Fibroblast of lung (primary cell): ENCODE measurements around the gene TGFBR2. TPM values are rescaled to one million over a fixed set of nuclear protein-coding genes. Genes with fewer than 3 reads are reported as not detected.

Experiments
- DNase-seq, 2 donors: peaks; one replicate each; pipeline versions ENCODE4 v3.0.0 to v3.0.0-alpha.2; 2010; ENCODE audit warnings: low read depth in 2 of 2
- H2AFZ ChIP-seq: 2 replicates; pipeline ENCODE4 v1.5.1; 2012; ENCODE audit warnings: low read length, control low read depth, inconsistent platforms
- H3K27ac ChIP-seq: 2 replicates; pipeline ENCODE4 v1.5.1; 2011; ENCODE audit warnings: low read length, control low read depth; ENCODE audit not compliant: insufficient read depth
- H3K27me3 ChIP-seq: 2 replicates; pipeline ENCODE4 v1.5.1; 2011; ENCODE audit warnings: mild to moderate bottlenecking, low read length; ENCODE audit not compliant: control insufficient read depth, insufficient read depth
- H3K36me3 ChIP-seq: 2 replicates; pipeline ENCODE4 v1.5.1; 2011; ENCODE audit warnings: low read length; ENCODE audit not compliant: control insufficient read depth, insufficient read depth
- H3K4me1 ChIP-seq: 2 replicates; pipeline ENCODE4 v1.5.1; 2011; ENCODE audit warnings: low read length; ENCODE audit not compliant: control insufficient read depth, insufficient read depth; ENCODE audit errors: extremely low read depth
- H3K4me2 ChIP-seq: 2 replicates; pipeline ENCODE4 v1.5.1; 2011; ENCODE audit warnings: low read length, control low read depth; ENCODE audit not compliant: insufficient read depth; ENCODE audit errors: extremely low read depth
- H3K4me3 ChIP-seq, 4 experiments: fragments of 200-600 bp in 1 of 4; sonication (generic) in 1 of 4; replicated peaks in 1 of 4; 2 replicates each; pipeline ENCODE4 v1.5.1; 2011 to 2016; ENCODE audit warnings: low read length in 4 of 4, low read depth in 3 of 4, mild to moderate bottlenecking in 3 of 4, control low read depth in 2 of 4, inconsistent platforms in 1 of 4, mixed read lengths in 1 of 4; ENCODE audit not compliant: insufficient read depth in 1 of 4; ENCODE audit errors: control extremely low read depth in 1 of 4
- H3K79me2 ChIP-seq: 2 replicates; pipeline ENCODE4 v1.5.1; 2012; ENCODE audit warnings: mild to moderate bottlenecking, low read length, inconsistent platforms; ENCODE audit not compliant: control insufficient read depth, insufficient read depth
- H3K9ac ChIP-seq: 2 replicates; pipeline ENCODE4 v1.5.1; 2011; ENCODE audit warnings: mild to moderate bottlenecking, low read length, control low read depth; ENCODE audit not compliant: insufficient read depth
- H3K9me3 ChIP-seq: 2 replicates; pipeline ENCODE4 v1.5.1; 2012; ENCODE audit warnings: low read depth, low read length; ENCODE audit not compliant: control insufficient read depth, insufficient read depth
- H4K20me1 ChIP-seq: 2 replicates; pipeline ENCODE4 v1.5.1; 2011; ENCODE audit warnings: low read length; ENCODE audit not compliant: control insufficient read depth, insufficient read depth; ENCODE audit errors: extremely low read depth
- EZH2 ChIP-seq: IDR thresholded peaks from 2 replicates; pipeline ENCODE4 v1.5.1; 2012; ENCODE audit warnings: low read length, control low read depth, mild to moderate bottlenecking; ENCODE audit errors: missing control alignments
- polyA plus RNA-seq, 2 donors: library from polyadenylated mRNA; depleted of rRNA in 1 of 2; stranded (reverse) in 1 of 2; unstranded in 1 of 2; fragments of >200 nt; gene quantifications; 2 replicates each; pipeline ENCODE4 v1.2.1, GENCODE V29; 2011 to 2012; ENCODE audit warnings: missing spikeins in 1 of 2
- total RNA-seq: library from RNA; depleted of rRNA; stranded (reverse); fragments of >200 nt; gene quantifications from 2 replicates; pipeline ENCODE4 v1.2.1, GENCODE V29; 2014
- TF ChIP-seq, protein P1 (sequence below), 2 donors: IDR thresholded peaks in 1 of 2; conservative IDR thresholded peaks in 1 of 2; 1 replicate in 1 of 2; 2 replicates in 1 of 2; pipeline ENCODE4 v1.5.1; 2011 to 2012; ENCODE audit warnings: low read length in 2 of 2, control low read depth in 1 of 2, inconsistent platforms in 1 of 2, low read depth in 1 of 2, mild to moderate bottlenecking in 1 of 2

The TGFBR2 gene
- total and polyA plus RNA-seq, 2 donors (not counting 1 experiment from before 2014, with no cell fraction given): 93.0 to 126 TPM

DNA sequence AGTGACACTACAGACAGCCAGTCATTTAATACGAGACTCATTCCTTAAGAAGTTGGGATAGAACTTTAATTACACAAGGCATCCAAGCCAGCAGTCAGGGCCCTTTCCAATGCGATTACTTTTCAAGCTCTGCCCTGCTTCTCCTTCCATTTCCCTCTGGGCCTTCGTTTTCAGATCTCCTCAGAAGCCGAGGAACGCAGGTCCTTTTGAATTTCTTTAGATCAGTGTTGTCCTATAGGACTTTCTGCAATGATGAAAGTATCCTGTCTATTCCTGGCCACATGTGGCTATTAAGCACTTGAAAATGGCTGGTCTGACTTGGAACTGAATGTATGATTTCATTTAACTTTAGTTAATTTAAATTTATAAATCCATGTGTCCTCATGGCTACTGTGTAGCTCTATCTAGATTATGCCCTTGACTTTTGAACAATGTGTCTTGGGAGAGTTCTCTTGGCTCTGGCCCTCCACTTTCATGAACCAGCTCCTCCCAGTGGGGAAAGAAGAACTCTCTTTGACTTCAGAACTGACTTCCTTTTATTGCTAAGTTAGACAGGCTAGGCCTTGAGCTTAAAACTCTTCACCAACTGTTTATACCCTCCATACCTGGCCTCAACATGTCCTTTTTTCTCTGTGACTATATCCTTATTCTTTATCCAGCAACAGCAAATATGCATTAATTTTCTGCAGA lies 22.6 kb downstream of the TGFBR2 start:
- Histone ChIP-seq H3K79me2 (peaks cover 64% of the 10 kb centered on the region), H2AFZ (no peak overlapping the region), H3K27me3 (no peaks in the 10 kb centered on the region), H4K20me1 (no peaks in the 10 kb centered on the region), H3K4me3 (no peak overlapping the region), H3K4me2 (no peak overlapping the region), H3K9me3 (no peaks in the 10 kb centered on the region), H3K27ac (no peak overlapping the region), H3K9ac (no peak overlapping the region), H3K36me3 (no peaks in the 10 kb centered on the region), H3K4me1 (peaks cover 9% of the 10 kb centered on the region)
- no peak for TF ChIP-seq EZH2
- TF ChIP-seq, protein P1, sequence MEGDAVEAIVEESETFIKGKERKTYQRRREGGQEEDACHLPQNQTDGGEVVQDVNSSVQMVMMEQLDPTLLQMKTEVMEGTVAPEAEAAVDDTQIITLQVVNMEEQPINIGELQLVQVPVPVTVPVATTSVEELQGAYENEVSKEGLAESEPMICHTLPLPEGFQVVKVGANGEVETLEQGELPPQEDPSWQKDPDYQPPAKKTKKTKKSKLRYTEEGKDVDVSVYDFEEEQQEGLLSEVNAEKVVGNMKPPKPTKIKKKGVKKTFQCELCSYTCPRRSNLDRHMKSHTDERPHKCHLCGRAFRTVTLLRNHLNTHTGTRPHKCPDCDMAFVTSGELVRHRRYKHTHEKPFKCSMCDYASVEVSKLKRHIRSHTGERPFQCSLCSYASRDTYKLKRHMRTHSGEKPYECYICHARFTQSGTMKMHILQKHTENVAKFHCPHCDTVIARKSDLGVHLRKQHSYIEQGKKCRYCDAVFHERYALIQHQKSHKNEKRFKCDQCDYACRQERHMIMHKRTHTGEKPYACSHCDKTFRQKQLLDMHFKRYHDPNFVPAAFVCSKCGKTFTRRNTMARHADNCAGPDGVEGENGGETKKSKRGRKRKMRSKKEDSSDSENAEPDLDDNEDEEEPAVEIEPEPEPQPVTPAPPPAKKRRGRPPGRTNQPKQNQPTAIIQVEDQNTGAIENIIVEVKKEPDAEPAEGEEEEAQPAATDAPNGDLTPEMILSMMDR (conservative IDR thresholded peaks at IDR 0.05 in 1 of 2, IDR thresholded peaks at IDR 0.05 in 1 of 2; ENCODE audit: low read depth in 1 of 2, low read length in 2 of 2): peak in 1 of 2 donors; percentile 25
- DNase-seq: peak in 1 of 2 donors; percentile 32

DNA sequence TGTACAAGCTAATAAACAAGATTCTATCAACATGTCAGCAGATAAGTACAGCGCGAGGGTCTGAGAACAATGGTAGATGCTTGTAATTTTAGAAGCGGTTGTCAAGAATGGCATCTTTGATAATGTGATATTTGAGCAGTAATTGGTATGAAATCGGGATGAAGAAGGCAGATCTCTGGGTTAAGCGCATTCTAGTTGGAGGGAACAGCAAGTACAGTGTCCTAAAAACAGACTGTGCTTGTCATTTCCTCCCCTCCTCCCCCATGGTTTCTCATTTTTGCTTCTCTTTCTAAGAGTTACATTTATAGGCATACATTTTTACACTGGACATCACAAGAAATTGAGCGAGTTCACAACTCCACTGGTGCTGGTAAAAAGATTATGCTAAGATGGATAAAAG lies 23.3 kb downstream of the TGFBR2 start:
- H3K4me2 ChIP-seq: no peak overlapping the region
- no peaks in the 10 kb centered on the region for H3K9me3 ChIP-seq

DNA sequence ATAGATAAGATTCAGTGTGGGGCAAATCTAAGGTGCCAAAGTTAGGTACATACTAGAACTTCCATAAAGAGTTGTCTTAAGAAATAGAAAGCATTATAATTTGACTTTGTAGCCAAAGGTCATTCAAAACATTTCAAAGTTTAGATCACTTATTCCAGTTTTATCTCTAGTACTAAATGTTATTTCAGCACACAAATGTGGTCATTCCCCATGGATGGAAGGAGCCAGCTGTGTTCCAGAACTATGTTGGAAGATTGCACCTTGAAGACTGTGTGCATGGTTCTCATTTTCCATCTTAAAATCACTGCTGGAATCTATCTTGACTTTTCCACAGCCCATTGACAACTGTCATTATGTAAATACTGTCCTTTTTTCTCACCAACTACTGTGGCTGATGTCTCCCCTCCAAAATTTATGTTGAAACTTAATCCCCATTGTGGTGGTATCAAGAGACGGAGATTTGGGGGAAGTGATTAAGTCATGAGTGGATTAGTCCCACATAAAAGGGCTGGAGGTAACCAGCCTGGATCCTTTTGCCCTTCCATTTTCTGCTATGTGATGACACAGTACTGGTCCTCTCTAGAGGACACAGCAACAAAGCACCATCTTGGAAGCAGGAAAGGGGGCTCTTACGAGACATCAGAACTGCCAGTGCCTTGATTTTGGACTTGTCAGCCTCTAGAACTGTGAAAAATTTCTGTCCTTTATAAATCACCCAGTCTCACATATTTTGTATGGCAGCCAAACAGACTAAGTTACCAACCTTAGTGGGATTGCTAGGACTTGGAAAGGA lies 24.0 kb downstream of the TGFBR2 start:
- peaks cover 75% of the 10 kb centered on the region for H3K79me2 ChIP-seq
- H3K4me3 ChIP-seq: no peak overlapping the region
- H3K36me3 ChIP-seq: no peaks in the 10 kb centered on the region
- no peak for DNase-seq
- no peak overlapping the region for H3K27ac ChIP-seq
- H3K4me2 ChIP-seq: no peak overlapping the region
- H3K9ac ChIP-seq: no peak overlapping the region
- H3K9me3 ChIP-seq: no peaks in the 10 kb centered on the region
- H3K27me3 ChIP-seq: no peaks in the 10 kb centered on the region
- peaks cover 9% of the 10 kb centered on the region for H3K4me1 ChIP-seq
- no peak overlapping the region for H2AFZ ChIP-seq
- no peaks in the 10 kb centered on the region for H4K20me1 ChIP-seq
- TF ChIP-seq, protein P1 (conservative IDR thresholded peaks at IDR 0.05 in 1 of 2, IDR thresholded peaks at IDR 0.05 in 1 of 2; ENCODE audit: low read depth in 1 of 2, low read length in 2 of 2): no peak
- TF ChIP-seq EZH2: no peak

More for the DNA sequence above, 23.3 kb downstream of the TGFBR2 start:
- TF ChIP-seq, protein P1 (conservative IDR thresholded peaks at IDR 0.05 in 1 of 2, IDR thresholded peaks at IDR 0.05 in 1 of 2; ENCODE audit: low read depth in 1 of 2, low read length in 2 of 2): no peak
- TF ChIP-seq EZH2: no peak
- no peak overlapping the region for H3K4me3 ChIP-seq
- H3K4me1 ChIP-seq: peaks cover 9% of the 10 kb centered on the region
- no peaks in the 10 kb centered on the region for H4K20me1 ChIP-seq
- no peaks in the 10 kb centered on the region for H3K27me3 ChIP-seq
- no peak overlapping the region for H3K9ac ChIP-seq
- H3K79me2 ChIP-seq: peaks cover 69% of the 10 kb centered on the region
- no peaks in the 10 kb centered on the region for H3K36me3 ChIP-seq
- no peak overlapping the region for H3K27ac ChIP-seq
- H2AFZ ChIP-seq: no peak overlapping the region
- no peak for DNase-seq
